ENCODE measurements around the gene BATF.

Gene BATF

DNA sequence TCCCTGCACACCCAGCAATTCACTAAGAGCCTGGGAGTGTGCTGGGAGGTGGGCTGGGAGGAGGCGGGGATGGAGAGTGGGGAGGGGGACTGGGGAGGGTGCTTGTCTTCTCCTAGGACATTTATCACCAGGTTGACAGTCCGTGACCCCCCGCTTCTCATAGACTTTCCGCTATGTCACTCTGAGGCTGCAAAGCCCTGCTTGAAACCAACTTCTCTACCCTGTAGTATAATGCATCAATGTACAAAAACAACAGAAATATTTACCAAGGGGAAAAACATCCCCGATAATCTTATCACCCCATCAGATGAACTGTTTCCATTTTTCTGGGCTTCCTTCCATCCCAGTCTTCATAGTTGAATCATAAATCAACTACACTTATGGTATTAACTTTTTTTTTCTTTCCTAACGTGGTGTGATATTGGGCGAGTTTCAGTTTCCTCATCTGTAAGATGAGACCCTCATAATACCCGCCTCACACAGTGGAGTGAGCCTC is 28.6 kb upstream of the BATF start:
- in situ Hi-C loops (cut with HindIII; ENCODE audit: low sequenced_read_pairs): loop anchor here (25.0 kb wide), 2 partner anchors 181 to 356 kb away; partner anchors contain the start of gene NEK9
- H3K4me3 ChIP-seq (ENCODE audit: low read depth, low read length): no peak overlapping the region

DNA sequence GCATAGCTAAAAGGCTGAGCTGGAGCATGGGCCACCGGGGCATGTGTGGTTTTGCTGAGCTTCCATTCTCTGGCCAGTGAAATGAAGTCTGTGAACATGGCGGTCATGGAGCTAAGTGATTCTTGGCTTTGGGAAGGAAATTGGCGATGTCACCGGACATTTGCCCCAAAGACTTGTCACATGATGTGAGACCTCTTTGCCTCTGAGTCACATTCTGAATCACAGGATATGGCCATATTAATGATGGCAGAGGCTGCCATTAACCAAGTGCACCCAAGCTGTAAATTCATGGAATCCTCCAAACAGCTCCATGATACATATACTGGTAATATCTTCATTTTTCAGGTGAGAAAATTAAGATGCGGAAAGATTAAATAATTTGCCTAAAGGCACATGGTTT is 27.4 kb upstream of the BATF start:
- in situ Hi-C loops (cut with HindIII; ENCODE audit: low sequenced_read_pairs): loop anchor here (25.0 kb wide), 2 partner anchors 183 to 358 kb away; partner anchors contain the start of gene NEK9
- no peak overlapping the region for H3K4me3 ChIP-seq (ENCODE audit: low read depth, low read length)
- no peak for DNase-seq (ENCODE audit: low read depth)
- TF ChIP-seq, protein P1, sequence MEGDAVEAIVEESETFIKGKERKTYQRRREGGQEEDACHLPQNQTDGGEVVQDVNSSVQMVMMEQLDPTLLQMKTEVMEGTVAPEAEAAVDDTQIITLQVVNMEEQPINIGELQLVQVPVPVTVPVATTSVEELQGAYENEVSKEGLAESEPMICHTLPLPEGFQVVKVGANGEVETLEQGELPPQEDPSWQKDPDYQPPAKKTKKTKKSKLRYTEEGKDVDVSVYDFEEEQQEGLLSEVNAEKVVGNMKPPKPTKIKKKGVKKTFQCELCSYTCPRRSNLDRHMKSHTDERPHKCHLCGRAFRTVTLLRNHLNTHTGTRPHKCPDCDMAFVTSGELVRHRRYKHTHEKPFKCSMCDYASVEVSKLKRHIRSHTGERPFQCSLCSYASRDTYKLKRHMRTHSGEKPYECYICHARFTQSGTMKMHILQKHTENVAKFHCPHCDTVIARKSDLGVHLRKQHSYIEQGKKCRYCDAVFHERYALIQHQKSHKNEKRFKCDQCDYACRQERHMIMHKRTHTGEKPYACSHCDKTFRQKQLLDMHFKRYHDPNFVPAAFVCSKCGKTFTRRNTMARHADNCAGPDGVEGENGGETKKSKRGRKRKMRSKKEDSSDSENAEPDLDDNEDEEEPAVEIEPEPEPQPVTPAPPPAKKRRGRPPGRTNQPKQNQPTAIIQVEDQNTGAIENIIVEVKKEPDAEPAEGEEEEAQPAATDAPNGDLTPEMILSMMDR (IDR thresholded peaks at IDR 0.05; ENCODE audit: low read depth, low read length, missing control alignments): no peak

More for the DNA sequence above, 28.6 kb upstream of the BATF start:
- no peak for DNase-seq (ENCODE audit: low read depth)
- TF ChIP-seq, protein P1 (IDR thresholded peaks at IDR 0.05; ENCODE audit: low read depth, low read length, missing control alignments): no peak

DNA sequence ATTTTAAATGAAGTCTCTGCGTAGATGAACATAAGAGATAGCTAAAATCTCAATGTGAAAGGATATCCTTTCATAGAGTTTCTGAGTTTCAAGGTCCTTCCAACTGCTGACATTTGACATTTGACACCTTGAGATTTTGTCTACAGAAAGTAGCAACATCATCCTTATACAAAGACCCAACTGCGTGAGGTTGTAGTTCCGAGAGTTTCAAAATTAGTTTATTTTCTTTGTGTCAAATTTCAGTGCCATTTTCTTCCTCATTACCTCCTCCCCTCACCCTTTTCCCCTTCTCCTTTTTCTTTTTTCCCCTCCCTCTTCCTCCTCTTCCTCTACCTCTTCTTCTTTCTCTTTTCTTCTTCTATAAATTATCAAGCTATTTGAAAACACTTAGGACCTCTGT is 26.9 kb upstream of the BATF start:
- in situ Hi-C loops (cut with HindIII; ENCODE audit: low sequenced_read_pairs): loop anchor here (25.0 kb wide), 2 partner anchors 183 to 358 kb away; partner anchors contain the start of gene NEK9
- TF ChIP-seq, protein P1 (IDR thresholded peaks at IDR 0.05; ENCODE audit: low read depth, low read length, missing control alignments): no peak
- no peak overlapping the region for H3K4me3 ChIP-seq (ENCODE audit: low read depth, low read length)
- DNase-seq (ENCODE audit: low read depth): no peak

DNA sequence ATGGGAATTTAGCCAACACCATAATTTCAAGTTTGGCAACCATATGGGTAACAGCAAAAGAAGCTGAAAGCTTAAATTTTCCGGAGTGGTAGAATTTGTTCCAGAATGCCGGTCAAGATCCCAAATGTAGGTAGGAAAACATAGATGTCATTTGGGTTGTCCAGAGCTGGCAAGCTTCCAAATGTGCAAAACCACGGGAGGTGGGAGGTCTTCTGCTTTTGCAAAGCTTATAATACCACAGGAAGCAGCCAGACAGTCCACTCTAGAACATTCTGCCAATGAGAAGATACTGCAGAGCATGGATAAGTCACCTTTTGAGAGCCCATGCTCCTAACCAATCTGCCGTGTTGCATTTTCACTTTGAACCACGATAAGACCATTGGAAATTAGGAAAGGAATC is 26.4 kb upstream of the BATF start:
- in situ Hi-C loops (cut with HindIII; ENCODE audit: low sequenced_read_pairs): loop anchor here (25.0 kb wide), 2 partner anchors 184 to 359 kb away; partner anchors contain the start of gene NEK9
- TF ChIP-seq, protein P1 (IDR thresholded peaks at IDR 0.05; ENCODE audit: low read depth, low read length, missing control alignments): no peak
- H3K4me3 ChIP-seq (ENCODE audit: low read depth, low read length): no peak overlapping the region
- no peak for DNase-seq (ENCODE audit: low read depth)

GRCh38 chr14:75496755-75497154 is 25.5 kb upstream of the BATF start:
- TF ChIP-seq, protein P1 (IDR thresholded peaks at IDR 0.05; ENCODE audit: low read depth, low read length, missing control alignments): no peak
- H3K4me3 ChIP-seq (ENCODE audit: low read depth, low read length): no peak overlapping the region
- in situ Hi-C loops (cut with HindIII; ENCODE audit: low sequenced_read_pairs): loop anchor here (25.0 kb wide), 2 partner anchors 184 to 359 kb away; partner anchors contain the start of gene NEK9
- no peak for DNase-seq (ENCODE audit: low read depth)

DNA sequence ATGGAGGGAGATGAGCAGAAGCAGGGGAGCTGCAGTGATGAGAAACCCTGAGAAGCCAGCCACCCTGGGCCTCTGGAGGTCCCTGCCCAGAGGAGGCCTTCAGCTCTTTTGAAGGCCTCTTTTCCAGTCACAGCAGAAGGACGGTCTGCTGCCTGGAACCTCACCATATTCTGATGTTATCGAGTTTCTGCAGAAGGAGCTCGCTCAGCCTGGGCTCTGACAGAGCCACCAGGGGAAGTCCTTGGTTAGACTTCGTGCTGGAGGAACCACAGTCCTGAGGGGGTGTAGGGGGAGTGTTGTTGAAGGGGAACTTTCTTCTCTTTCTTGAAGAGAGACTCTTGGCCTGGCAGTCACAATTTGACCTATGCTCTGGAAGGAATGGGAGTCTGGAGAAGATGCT is 25.1 kb upstream of the BATF start:
- DNase-seq (ENCODE audit: low read depth): no peak
- TF ChIP-seq, protein P1 (IDR thresholded peaks at IDR 0.05; ENCODE audit: low read depth, low read length, missing control alignments): no peak
- H3K4me3 ChIP-seq (ENCODE audit: low read depth, low read length): no peak overlapping the region
- in situ Hi-C loops (cut with HindIII; ENCODE audit: low sequenced_read_pairs): loop anchor here (25.0 kb wide), 2 partner anchors 185 to 360 kb away; partner anchors contain the start of gene NEK9

Measured in astrocyte of the cerebellum (primary cell).